ENCODE data around the gene OR4F15.

DNA sequence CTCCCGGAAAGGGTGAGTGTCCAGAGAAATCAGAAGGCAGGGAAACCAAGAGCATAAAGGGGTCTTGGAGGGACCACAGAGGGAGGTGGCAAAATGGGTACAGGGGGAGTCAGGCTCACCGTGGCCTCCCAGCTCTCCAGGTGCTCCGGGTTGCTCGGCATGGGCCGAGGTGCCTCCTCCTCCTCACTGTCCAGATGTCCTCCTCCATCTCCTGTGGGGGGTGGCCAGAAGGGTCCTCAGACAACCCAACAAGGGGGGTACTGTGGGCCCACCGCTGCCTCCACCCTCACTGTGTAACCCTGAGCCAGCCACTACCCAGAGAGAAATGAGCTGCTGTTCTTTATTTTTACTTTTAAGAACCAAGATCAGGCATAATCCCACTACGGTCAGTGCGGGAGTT lies 39.1 kb upstream of the OR4F15 start:
- TF ChIP-seq FOXM1 (CRISPR knock-in tag; IDR thresholded peaks at IDR 0.05), result no peak
- no peak for TF ChIP-seq REL (CRISPR knock-in tag; conservative IDR thresholded peaks at IDR 0.05)

All from HepG2 (cell line).